ENCODE results near the gene NPC1.

GRCh38 chr18:23531912-23532311 lies 54.4 kb downstream of the NPC1 start:
- TF ChIP-seq CTCF (IDR thresholded peaks at IDR 0.05): no peak
- TF ChIP-seq POLR2A (IDR thresholded peaks at IDR 0.05): no peak

Measured in esophagus squamous epithelium (tissue), 4 donors.